ENCODE data around the gene KIAA0232. TPM values are rescaled to one million over a fixed set of nuclear protein-coding genes. Genes with fewer than 3 reads are reported as not detected.

KIAA0232 gene
- total and polyA plus RNA-seq, 2 of the 8 experiments (the other 6 are each of a cell fraction or from before 2014, with no cell fraction given), result 5.6 to 23.3 TPM

DNA sequence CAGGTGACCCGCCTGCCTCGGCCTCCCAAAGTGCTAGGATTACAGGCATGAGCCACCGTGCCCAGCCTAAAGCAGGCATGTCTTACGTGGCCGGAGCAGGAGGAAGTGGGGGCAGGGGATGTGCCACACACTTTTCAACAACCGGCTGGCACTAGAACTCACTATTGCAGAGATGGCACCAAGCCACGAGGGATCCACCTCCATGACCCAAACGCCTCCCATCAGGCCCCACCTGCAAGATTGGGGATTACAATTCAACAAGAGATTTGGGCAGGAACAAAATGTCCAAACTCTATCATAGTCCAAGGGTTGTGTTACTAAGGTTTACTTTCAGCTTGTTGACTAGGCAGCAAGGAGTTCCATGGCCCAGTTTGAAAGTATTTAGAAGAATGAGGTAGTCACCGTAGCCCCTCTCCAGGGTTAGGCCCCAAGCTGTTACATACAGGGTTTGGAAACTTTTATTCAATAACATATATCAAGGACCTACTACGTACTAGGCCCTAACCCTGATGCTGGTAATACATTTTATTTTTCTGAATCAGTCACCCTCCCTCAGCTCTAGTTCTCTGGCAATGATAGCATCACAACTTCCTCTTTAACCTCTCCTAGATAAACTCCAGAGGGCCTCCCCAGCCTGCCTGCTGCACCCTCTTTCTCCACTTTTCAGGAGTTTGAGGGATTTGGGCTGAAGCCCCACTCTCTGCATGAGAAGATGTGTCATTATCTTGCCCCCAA, 109.1 kb downstream of the KIAA0232 start:
- no peak for DNase-seq (ENCODE audit: low read depth in 1 of 2, low spot score in 2 of 2)
- Histone ChIP-seq H2AFZ (ENCODE audit: low read length) (no peak overlapping the region), H3K9ac (replicated peaks in 1 of 4; ENCODE audit: extremely low read depth in 1 of 4, low read depth in 3 of 4, low read length in 3 of 4) (no peak overlapping the region)

More for the DNA sequence above, 109.1 kb downstream of the KIAA0232 start:
- H2AK5ac ChIP-seq (ENCODE audit: low read depth, low read length), result no peak overlapping the region
- no peak overlapping the region for H4K8ac ChIP-seq (ENCODE audit: extremely low read depth, insufficient read depth, low read length)
- H3K9me3 ChIP-seq (ENCODE audit: insufficient read depth in 2 of 2, low read depth in 1 of 2, low read length in 1 of 2), result no peaks in the 10 kb centered on the region
- no peak overlapping the region for H2BK5ac ChIP-seq (ENCODE audit: low read depth, low read length)
- TF ChIP-seq EZH2 (IDR thresholded peaks at IDR 0.05; ENCODE audit: low read depth, low read length, severe bottlenecking) (no peak), BRCA1 (IDR thresholded peaks at IDR 0.05; ENCODE audit: low read depth, low read length) (no peak), SIN3A (conservative IDR thresholded peaks at IDR 0.05 in 1 of 2, IDR thresholded peaks at IDR 0.05 in 1 of 2; ENCODE audit: low read depth in 1 of 2, low read length in 2 of 2) (no peak), ZNF274 (IDR thresholded peaks at IDR 0.05; ENCODE audit: borderline replicate concordance, extremely low read depth, low read length) (no peak), KDM4A (IDR thresholded peaks at IDR 0.05; ENCODE audit: low read depth, low read length, severe bottlenecking) (no peak), E2F6 (IDR thresholded peaks at IDR 0.05) (no peak), NRF1 (IDR thresholded peaks at IDR 0.05; ENCODE audit: low read depth, low read length) (no peak), EGR1 (IDR thresholded peaks at IDR 0.05; ENCODE audit: borderline replicate concordance, low read depth, low read length) (no peak)
- H3K27ac ChIP-seq (ENCODE audit: low read depth, low read length), result no peak overlapping the region
- H3K4me1 ChIP-seq (replicated peaks in 1 of 4; ENCODE audit: control insufficient read depth in 3 of 4, insufficient read depth in 4 of 4, low read length in 3 of 4), result no peaks in the 10 kb centered on the region; a peak in 1 of 7 replicates
- H3K27me3 ChIP-seq (replicated peaks in 1 of 4; ENCODE audit: control insufficient read depth in 3 of 4, extremely low read depth in 1 of 4, insufficient read depth in 3 of 4, low read length in 3 of 4), result no peaks in the 10 kb centered on the region
- no peaks in the 10 kb centered on the region for H4K20me1 ChIP-seq (replicated peaks in 1 of 2; ENCODE audit: control insufficient read depth in 1 of 2, insufficient read depth in 2 of 2, low read length in 2 of 2)
- H3K36me3 ChIP-seq (ENCODE audit: control insufficient read depth in 2 of 4, insufficient read depth in 4 of 4, low read length in 3 of 4), result no peaks in the 10 kb centered on the region
- H3K23ac ChIP-seq (ENCODE audit: insufficient read length), result no peak overlapping the region
- H3K79me1 ChIP-seq (ENCODE audit: low read depth, low read length), result no peaks in the 10 kb centered on the region
- no peak overlapping the region for H3K18ac ChIP-seq (ENCODE audit: extremely low read depth, low read length)
- CTCF ChIA-PET (ENCODE audit: partially characterized antibody), result interaction anchor here (0.7 to 3.7 kb wide), 11 partner anchors 8 to 192 kb away, joined by 3 to 12 read pairs (median 4); partner anchors contain the start of gene TBC1D14
- H2BK15ac ChIP-seq (ENCODE audit: low read length), result no peak overlapping the region
- no peak overlapping the region for H3K4ac ChIP-seq (replicated peaks; ENCODE audit: insufficient read length, low read depth, low read length)
- WGBS, 2 experiments (ENCODE audit: extremely low coverage in 1 of 2, insufficient coverage in 1 of 2, insufficient read length in 1 of 2, insufficient replicate concordance in 2 of 2, low coverage in 1 of 2, low lambda C conversion rate in 2 of 2, missing lambda C conversion rate in 1 of 2), result 93% methylated on average over 7 of the region's 10 CpGs; no CpG with 5 or more reads in 1 of the 2 experiments
- FAIRE-seq, result no peak
- no peak overlapping the region for H2BK20ac ChIP-seq (ENCODE audit: low read length)
- H2BK120ac ChIP-seq (replicated peaks; ENCODE audit: low read depth, low read length), result no peak overlapping the region
- H3K14ac ChIP-seq (ENCODE audit: insufficient read length), result no peak overlapping the region
- no peak overlapping the region for H3K4me2 ChIP-seq (ENCODE audit: insufficient read depth in 1 of 2, low read depth in 2 of 2, low read length in 2 of 2)
- H3K23me2 ChIP-seq (ENCODE audit: low read depth, low read length), result no peaks in the 10 kb centered on the region
- no peak overlapping the region for H4K5ac ChIP-seq (ENCODE audit: insufficient read length, low read depth, low read length)
- no peak overlapping the region for H3K56ac ChIP-seq (replicated peaks; ENCODE audit: insufficient read length, low read depth, low read length)
- POLR2A ChIA-PET (ENCODE audit: partially characterized antibody), result interaction anchor here (0.7 to 1.9 kb wide), 3 partner anchors 9 to 20 kb away, joined by 3 to 4 read pairs (median 3); partner anchors contain the start of gene TBC1D14
- H4K91ac ChIP-seq (replicated peaks; ENCODE audit: insufficient read length, low read length), result no peak overlapping the region
- H3K4me3 ChIP-seq (ENCODE audit: extremely low read depth in 1 of 4, insufficient read depth in 2 of 4, low read depth in 3 of 4, low read length in 4 of 4), result no peak overlapping the region
- no peak overlapping the region for H2BK12ac ChIP-seq (ENCODE audit: low read depth, low read length)
- H3K79me2 ChIP-seq (ENCODE audit: control insufficient read depth in 1 of 2, insufficient read depth in 2 of 2, low read length in 2 of 2), result no peaks in the 10 kb centered on the region

All from H1 (cell line).